ENCODE results near the gene QSOX2.

QSOX2 gene

GRCh38 chr9:136264441-136265405, 19.1 kb upstream of the QSOX2 start:
- no peak for DNase-seq

GRCh38 chr9:136264031-136264430, 18.4 kb upstream of the QSOX2 start:
- DNase-seq = no peak

DNA sequence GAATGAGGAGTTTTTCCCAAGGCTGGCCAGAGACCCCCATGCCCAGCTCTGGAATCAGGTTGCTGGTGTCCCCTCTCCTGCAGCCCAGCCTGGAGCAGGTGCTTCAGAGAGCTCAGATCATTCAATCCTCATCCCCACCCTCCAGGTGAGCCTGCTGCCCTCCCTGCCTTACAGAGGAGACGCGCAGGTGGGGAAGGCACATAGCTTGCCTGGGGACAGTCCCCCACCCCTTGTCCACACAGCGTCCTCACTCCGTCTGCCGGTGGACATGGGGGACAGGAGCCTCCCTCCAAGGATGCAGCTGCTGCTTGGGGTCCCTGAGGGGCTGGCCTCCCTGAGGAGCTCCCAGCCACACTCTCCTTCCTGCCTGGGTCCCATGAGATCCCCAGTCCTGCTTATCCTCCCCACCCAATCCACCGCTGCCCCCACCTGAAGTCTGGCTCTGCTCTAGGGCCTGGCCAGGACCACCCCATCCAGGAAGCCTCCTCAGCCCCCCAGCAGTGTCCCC, 17.1 kb upstream of the QSOX2 start:
- DNase-seq = no peak

DNA sequence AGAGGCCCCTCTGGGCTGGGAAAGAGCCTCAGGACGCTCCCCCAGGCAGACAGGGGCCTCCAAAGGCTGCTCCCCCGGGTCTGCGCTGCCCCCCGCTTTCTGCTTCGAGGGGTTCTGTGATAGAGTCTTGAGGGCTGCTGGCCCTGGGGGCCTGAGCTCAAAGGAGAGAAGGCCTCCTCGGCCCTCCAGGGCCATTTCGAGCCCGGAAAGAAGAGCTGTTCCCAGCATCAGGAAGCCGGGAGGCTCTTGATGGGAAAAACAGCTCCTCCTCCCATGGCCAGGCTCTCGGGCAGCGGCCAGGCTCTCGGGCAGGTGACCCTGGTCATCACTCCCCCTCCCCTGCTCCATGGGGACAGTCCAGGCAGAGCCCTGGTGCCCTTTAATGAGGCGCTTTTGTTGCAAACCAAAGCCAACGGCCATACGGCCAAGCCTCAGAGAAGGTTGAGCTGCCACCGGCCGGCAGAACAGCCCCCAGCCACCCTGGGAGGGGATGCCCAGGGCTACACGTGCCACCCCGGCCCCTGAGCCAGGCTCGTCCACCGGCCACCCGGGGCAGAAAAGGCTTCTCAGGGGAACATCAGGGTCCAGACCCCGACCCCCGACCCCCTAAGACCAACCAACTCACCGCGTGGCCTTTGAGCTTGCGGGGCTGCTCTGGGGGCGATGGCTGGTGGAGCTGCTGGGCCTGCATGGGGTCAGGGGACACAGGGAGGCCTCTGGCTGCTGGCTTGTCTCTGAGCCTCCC, 16.2 kb upstream of the QSOX2 start:
- no peak for DNase-seq

DNA sequence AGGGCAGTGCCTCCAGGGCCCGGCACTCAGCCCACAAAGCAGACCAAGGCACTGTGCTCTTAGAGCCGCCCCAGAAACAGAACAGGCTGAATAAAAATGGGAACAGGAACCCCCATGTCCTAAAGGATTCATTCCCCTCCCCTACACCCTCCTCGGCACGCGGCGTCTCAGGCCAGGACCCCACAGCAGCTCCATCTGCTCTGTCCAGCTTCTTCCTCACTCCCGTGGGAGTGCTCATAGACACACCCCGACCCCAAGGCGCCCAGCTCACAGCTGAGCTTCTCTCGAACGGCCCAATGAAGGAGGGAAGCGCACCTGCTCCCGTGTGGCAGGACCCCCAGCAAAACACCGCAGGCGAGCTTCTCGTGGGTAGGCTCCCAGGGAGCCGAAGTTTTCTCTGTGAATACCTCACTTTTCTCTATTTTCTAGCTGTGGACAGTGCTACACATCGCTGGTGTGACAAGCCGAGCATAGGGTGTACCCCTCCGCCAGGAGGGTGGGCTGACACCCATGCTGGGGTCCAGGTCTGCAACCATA, 15.4 kb upstream of the QSOX2 start:
- no peak for DNase-seq

GRCh38 chr9:136260521-136260920, 14.9 kb upstream of the QSOX2 start:
- DNase-seq = no peak

GRCh38 chr9:136259836-136260235, 14.2 kb upstream of the QSOX2 start:
- DNase-seq = no peak

DNA sequence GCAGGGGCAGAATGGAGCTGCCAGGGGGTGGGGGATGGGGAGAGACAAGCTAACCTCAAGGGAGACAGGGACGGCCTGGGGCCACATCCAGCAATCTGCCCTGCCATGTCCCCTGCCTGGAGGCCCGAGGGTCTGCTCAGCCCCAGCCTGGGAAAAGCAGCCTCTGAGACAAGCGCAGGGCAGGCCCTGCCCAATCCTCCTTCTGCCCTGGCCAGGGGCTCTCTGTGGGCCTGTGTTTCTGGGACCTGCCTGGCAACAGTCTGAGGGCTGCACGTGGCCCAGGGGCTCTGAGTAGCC, 13.9 kb upstream of the QSOX2 start:
- no peak for DNase-seq

- DNase-seq = no peak
Measured at GRCh38 chr9:136258786-136259516, 13.3 kb upstream of the QSOX2 start.

- DNase-seq = no peak
Measured at GRCh38 chr9:136258299-136258625, 12.7 kb upstream of the QSOX2 start.

DNA sequence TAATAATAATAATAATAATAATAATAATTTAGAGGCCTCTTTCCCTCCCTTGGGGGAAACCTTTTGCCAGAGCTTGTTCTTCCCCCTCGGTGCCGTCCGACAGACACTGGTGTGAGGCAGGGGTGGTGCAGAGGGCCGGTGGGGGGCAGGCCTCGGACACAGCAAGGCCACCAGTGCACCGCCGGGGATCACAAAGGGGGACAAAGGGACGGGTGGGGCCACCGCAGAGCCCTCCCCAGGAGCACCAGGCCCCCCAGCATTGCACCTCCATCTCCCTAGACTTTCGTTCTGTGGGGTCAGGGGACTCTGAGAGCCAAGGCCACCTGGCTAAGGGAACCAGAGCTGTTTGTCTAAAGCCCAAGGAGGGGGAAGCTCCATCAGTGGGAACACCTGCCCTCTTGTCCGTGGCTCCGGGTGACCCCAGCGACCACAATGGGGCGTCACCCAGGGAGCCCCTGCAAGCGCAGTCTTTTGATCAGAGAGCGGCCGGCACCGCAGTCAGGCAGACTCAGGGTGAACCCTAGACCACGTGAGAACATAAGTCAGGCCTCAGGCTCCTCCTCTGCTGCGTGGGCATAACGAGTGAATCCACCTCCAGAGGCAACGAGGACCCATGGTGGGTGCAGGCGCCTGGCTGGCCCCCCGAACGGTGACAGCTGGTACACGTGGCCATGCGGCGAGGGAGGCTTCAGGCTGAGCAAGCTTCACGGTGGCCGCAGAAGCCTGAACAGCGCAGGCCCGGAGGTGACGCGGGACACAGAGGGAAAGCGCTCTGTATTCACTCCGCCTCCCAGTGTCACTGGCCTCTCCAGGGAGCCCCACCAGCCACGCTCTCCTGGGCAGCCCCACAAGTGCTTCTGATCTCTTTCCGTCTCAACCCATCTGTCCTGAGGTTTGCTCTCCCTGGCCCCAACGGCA, 12.0 kb upstream of the QSOX2 start:
- DNase-seq = no peak

GRCh38 chr9:136255896-136256890, 10.6 kb upstream of the QSOX2 start:
- DNase-seq = no peak

GRCh38 chr9:136255166-136255538, 9.5 kb upstream of the QSOX2 start:
- DNase-seq = no peak

DNA sequence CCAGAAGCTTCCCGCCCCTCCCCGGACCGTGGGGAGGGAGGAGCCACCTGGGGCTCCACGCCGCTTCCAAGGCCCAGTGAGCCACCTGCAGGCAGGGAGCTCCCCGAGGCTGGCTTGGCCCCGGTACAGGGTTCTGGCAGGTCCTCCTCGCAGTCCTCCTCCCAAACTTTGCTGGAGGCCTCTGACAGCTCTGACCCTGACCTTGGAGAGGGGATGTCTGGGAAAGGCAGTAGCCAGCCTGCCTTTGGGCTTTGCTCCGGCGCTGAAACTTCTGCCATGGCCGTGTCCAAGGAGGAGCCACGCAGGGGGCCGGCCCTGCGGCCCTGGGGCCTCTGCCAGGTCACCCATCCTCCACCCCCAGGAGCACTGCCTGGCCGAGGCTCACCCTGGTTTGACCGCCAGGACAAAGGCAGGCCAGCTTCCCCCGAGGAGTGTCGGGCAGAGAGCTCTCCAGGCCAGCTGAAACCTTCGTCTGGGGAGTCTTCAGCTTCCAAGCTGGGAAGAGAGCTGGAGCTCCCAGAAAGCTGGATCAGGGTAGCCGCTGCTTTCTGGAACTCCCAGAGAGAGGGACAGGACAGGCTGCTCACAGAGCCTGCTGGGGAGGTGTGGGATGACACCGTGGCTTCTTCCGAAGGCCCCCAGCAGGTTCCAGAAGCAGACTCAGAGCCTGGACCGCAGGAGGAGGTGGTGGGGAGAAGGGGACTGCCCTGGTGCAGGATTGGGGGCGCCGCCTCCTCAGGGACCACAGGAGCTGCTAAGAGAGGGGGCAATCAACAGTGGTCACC, 9.0 kb upstream of the QSOX2 start:
- DNase-seq = no peak

- no peak for DNase-seq
Measured at GRCh38 chr9:136253246-136254130, 7.9 kb upstream of the QSOX2 start.

GRCh38 chr9:136252846-136253245, 7.2 kb upstream of the QSOX2 start:
- DNase-seq = no peak

GRCh38 chr9:136252281-136252680, 6.7 kb upstream of the QSOX2 start:
- DNase-seq = no peak

- no peak for DNase-seq
Measured at GRCh38 chr9:136251264-136252115, 5.9 kb upstream of the QSOX2 start.
